Measurements from ENCODE around the gene PCSK4. TPM values are rescaled to one million over a fixed set of nuclear protein-coding genes. Genes with fewer than 3 reads are reported as not detected.

PCSK4 gene
- polyA plus RNA-seq, 1 of the 3 experiments (the other 2 are of a cell fraction) = 6.6 TPM

GRCh38 chr19:1510442-1510806 lies 20.3 kb upstream of the PCSK4 start:
- Histone ChIP-seq H3F3A (replicated peaks; ENCODE audit: insufficient read depth) (peaks cover 20% of the 10 kb centered on the region), H3K4me2 (no peak overlapping the region)

GRCh38 chr19:1509602-1510441 lies 19.7 kb upstream of the PCSK4 start:
- H3K4me1 ChIP-seq (ENCODE audit: control insufficient read depth in 1 of 2, insufficient read depth in 2 of 2, low read depth in 1 of 2, low read length in 1 of 2) = peaks cover 0 to 8% of the 10 kb centered on the region in 2 experiments; a peak in 1 of 4 replicates
- no peaks in the 10 kb centered on the region for H4K20me1 ChIP-seq (ENCODE audit: insufficient read depth)
- peaks cover 20% of the 10 kb centered on the region for H3F3A ChIP-seq (replicated peaks; ENCODE audit: insufficient read depth)
- no peak for DNase-seq
- H3K27me3 ChIP-seq (ENCODE audit: insufficient read depth) = no peaks in the 10 kb centered on the region
- H3K27ac ChIP-seq (ENCODE audit: low read depth in 2 of 2, low read length in 1 of 2) = no peak overlapping the region
- H2AFZ ChIP-seq (ENCODE audit: low read depth) = no peak overlapping the region
- H3K4me3 ChIP-seq (ENCODE audit: low read depth in 2 of 2, low read length in 1 of 2) = no peak overlapping the region
- no peak overlapping the region for H3K9ac ChIP-seq
- no peak overlapping the region for H3K4me2 ChIP-seq
- CTCF ChIA-PET = interaction anchor here (2.2 kb wide), 1 partner anchor 36 kb away, joined by 11 read pairs; no protein-coding TSS in a partner anchor
- H3K36me3 ChIP-seq (replicated peaks in 1 of 2; ENCODE audit: control insufficient read depth in 1 of 2, insufficient read depth in 2 of 2, low read length in 1 of 2) = no peaks in the 10 kb centered on the region
- TF ChIP-seq CTCF (IDR thresholded peaks at IDR 0.05) (no peak), REST (IDR thresholded peaks at IDR 0.05; ENCODE audit: low read depth, low read length) (no peak), PBX3 (IDR thresholded peaks at IDR 0.05) (no peak), NFIC (IDR thresholded peaks at IDR 0.05; ENCODE audit: borderline replicate concordance) (no peak), POLR2AphosphoS5 (IDR thresholded peaks at IDR 0.05; ENCODE audit: low read depth, low read length) (no peak), SIN3A (IDR thresholded peaks at IDR 0.05; ENCODE audit: borderline replicate concordance, low read depth, low read length) (no peak), YY1 (IDR thresholded peaks at IDR 0.05; ENCODE audit: low read depth) (no peak), FOXM1 (IDR thresholded peaks at IDR 0.05; ENCODE audit: low read depth) (no peak), GABPA (IDR thresholded peaks at IDR 0.05; ENCODE audit: low read depth) (no peak), NRF1 (IDR thresholded peaks at IDR 0.05; ENCODE audit: low read depth, low read length) (no peak), MXI1 (IDR thresholded peaks at IDR 0.05; ENCODE audit: low read depth, low read length) (no peak), TCF12 (IDR thresholded peaks at IDR 0.05) (no peak), JUND (IDR thresholded peaks at IDR 0.05) (no peak)
- 60% methylated on average over 10 of the region's 11 CpGs for WGBS (ENCODE audit: low lambda C conversion rate)
- no peaks in the 10 kb centered on the region for H3K79me2 ChIP-seq (ENCODE audit: insufficient read depth)
- H3K9me3 ChIP-seq = no peaks in the 10 kb centered on the region
- no peaks in the 10 kb centered on the region for H3K9me2 ChIP-seq
- POLR2A ChIA-PET = no interaction called here

More at GRCh38 chr19:1510442-1510806, 20.3 kb upstream of the PCSK4 start:
- H3K27me3 ChIP-seq (ENCODE audit: insufficient read depth) = no peaks in the 10 kb centered on the region
- no peaks in the 10 kb centered on the region for H3K36me3 ChIP-seq (replicated peaks in 1 of 2; ENCODE audit: control insufficient read depth in 1 of 2, insufficient read depth in 2 of 2, low read length in 1 of 2)
- no peak overlapping the region for H3K4me3 ChIP-seq (ENCODE audit: low read depth in 2 of 2, low read length in 1 of 2)
- TF ChIP-seq ELF1 (IDR thresholded peaks at IDR 0.05) = no peak
- TF ChIP-seq JUND (IDR thresholded peaks at IDR 0.05) = no peak
- no peak for TF ChIP-seq NFIC (IDR thresholded peaks at IDR 0.05; ENCODE audit: borderline replicate concordance)
- TF ChIP-seq YY1 (IDR thresholded peaks at IDR 0.05; ENCODE audit: low read depth) = no peak
- no peak for TF ChIP-seq TEAD4 (IDR thresholded peaks at IDR 0.05; ENCODE audit: borderline replicate concordance, insufficient read depth)
- no peak for TF ChIP-seq RAD21 (IDR thresholded peaks at IDR 0.05; ENCODE audit: low read length)
- TF ChIP-seq RFX5 (IDR thresholded peaks at IDR 0.05; ENCODE audit: low read length) = no peak
- TF ChIP-seq SIN3A (IDR thresholded peaks at IDR 0.05; ENCODE audit: borderline replicate concordance, low read depth, low read length) = no peak
- no peak for TF ChIP-seq MAX (IDR thresholded peaks at IDR 0.05; ENCODE audit: low read depth)
- no peak for TF ChIP-seq FOXJ3 (CRISPR knock-in tag; IDR thresholded peaks at IDR 0.05)
- TF ChIP-seq GABPA (IDR thresholded peaks at IDR 0.05; ENCODE audit: low read depth) = no peak
- no peak for TF ChIP-seq CHD2 (IDR thresholded peaks at IDR 0.05; ENCODE audit: low read length, partially characterized antibody)
- no peak for TF ChIP-seq USF1 (IDR thresholded peaks at IDR 0.05; ENCODE audit: borderline replicate concordance, low read depth)
- 54% methylated on average over 6 of the region's 25 CpGs for WGBS (ENCODE audit: low lambda C conversion rate)
- no peaks in the 10 kb centered on the region for H4K20me1 ChIP-seq (ENCODE audit: insufficient read depth)
- DNase-seq = no peak
- H3K79me2 ChIP-seq (ENCODE audit: insufficient read depth) = no peaks in the 10 kb centered on the region
- ChIA-PET POLR2A (no interaction called here), CTCF (no interaction called here)
- no peak overlapping the region for H3K9ac ChIP-seq
- H2AFZ ChIP-seq (ENCODE audit: low read depth) = no peak overlapping the region
- H3K4me1 ChIP-seq (ENCODE audit: control insufficient read depth in 1 of 2, insufficient read depth in 2 of 2, low read depth in 1 of 2, low read length in 1 of 2) = peaks cover 0 to 8% of the 10 kb centered on the region in 2 experiments; a peak in 1 of 4 replicates
- no peaks in the 10 kb centered on the region for H3K9me2 ChIP-seq
- H3K9me3 ChIP-seq = no peaks in the 10 kb centered on the region
- no peak overlapping the region for H3K27ac ChIP-seq (ENCODE audit: low read depth in 2 of 2, low read length in 1 of 2)

Data from SK-N-SH (cell line).